ENCODE measurements around the gene NFIB.

NFIB gene

DNA sequence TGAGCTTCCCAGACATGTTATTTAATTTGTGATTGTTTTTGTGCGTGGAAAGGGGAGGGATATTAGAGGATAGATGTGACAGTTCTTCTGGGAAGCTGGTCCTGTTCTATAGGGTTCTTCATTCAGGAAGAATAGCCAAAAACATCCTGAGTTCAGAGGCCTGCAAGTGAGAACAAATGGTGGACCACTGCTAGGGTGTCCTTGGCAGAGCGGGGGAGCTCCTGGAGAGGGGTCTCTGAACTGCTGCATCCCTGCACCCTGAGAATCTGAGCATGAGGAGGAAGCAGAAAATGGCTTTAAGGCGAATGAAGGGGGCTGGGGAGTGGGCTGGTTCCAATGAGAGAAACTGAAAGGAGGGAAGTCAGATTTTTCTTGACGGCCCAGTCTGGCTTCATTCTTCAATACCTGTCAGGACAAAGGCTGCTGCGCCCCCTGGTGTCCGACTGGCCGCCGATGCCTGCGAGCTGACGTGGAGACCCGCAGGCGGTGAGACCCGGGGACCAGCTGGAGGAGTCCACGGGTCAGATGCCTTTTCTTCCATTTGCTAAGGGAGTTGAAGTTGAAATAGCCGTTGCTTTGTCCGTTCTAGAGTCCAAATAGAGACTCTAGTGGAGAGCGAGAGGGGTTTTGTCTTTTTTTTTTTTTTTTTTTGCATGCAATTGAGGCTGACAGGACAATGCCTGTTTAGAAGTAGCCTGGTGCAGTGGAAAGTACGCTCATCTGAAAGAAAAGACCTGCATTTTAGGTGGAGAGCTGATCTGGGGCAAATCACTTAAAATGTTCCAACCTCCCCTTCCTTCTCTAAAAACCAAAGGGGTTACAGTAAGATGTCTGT, 39.5 kb upstream of the NFIB start:
- peak; percentile 73 for DNase-seq (ENCODE audit: low read depth)
- in situ Hi-C loops (cut with HindIII; ENCODE audit: low sequenced_read_pairs) = loop anchor here (25.0 kb wide), 1 partner anchor 916 kb away; no protein-coding TSS in a partner anchor
- H3K4me3 ChIP-seq (ENCODE audit: low read depth, low read length) = no peak overlapping the region
- TF ChIP-seq, protein P1, sequence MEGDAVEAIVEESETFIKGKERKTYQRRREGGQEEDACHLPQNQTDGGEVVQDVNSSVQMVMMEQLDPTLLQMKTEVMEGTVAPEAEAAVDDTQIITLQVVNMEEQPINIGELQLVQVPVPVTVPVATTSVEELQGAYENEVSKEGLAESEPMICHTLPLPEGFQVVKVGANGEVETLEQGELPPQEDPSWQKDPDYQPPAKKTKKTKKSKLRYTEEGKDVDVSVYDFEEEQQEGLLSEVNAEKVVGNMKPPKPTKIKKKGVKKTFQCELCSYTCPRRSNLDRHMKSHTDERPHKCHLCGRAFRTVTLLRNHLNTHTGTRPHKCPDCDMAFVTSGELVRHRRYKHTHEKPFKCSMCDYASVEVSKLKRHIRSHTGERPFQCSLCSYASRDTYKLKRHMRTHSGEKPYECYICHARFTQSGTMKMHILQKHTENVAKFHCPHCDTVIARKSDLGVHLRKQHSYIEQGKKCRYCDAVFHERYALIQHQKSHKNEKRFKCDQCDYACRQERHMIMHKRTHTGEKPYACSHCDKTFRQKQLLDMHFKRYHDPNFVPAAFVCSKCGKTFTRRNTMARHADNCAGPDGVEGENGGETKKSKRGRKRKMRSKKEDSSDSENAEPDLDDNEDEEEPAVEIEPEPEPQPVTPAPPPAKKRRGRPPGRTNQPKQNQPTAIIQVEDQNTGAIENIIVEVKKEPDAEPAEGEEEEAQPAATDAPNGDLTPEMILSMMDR (IDR thresholded peaks at IDR 0.05; ENCODE audit: low read depth, low read length, missing control alignments) = peak; percentile 89

GRCh38 chr9:14352503-14352902, 38.6 kb upstream of the NFIB start:
- in situ Hi-C loops (cut with HindIII; ENCODE audit: low sequenced_read_pairs) = loop anchor here (25.0 kb wide), 1 partner anchor 915 kb away; no protein-coding TSS in a partner anchor
- no peak for DNase-seq (ENCODE audit: low read depth)
- no peak overlapping the region for H3K4me3 ChIP-seq (ENCODE audit: low read depth, low read length)
- TF ChIP-seq, protein P1 (IDR thresholded peaks at IDR 0.05; ENCODE audit: low read depth, low read length, missing control alignments) = no peak

DNA sequence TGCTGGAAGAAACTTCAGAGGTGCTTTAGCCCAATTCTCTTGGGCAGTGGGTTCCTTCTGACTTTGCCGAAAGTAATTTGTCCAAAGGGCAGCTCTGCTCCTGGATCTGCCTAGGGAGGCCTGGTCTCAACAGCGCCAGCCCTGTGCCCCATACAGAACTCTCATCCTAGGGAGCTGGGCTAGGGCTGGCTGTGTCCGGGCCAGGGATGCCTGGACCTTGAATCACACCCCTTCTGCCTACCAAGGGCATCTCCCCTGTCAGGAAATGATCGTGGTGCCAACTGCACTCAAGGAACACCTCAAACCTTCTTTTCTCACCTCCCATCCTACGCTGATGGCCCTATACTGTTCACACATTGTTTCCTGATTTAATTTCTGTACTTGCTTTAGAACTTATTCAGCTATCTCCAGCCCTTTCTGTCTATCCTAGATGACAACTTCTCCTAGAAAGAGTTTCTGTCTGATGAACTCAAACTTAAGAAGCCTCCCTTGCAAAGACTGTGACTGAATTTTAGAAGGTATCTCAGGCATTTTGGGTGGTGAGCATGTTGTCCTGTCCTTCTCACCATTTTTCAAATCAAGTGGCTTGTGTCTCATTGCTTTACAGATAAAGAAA, 37.4 kb upstream of the NFIB start:
- in situ Hi-C loops (cut with HindIII; ENCODE audit: low sequenced_read_pairs) = loop anchor here (25.0 kb wide), 1 partner anchor 914 kb away; no protein-coding TSS in a partner anchor
- TF ChIP-seq, protein P1 (IDR thresholded peaks at IDR 0.05; ENCODE audit: low read depth, low read length, missing control alignments) = no peak

GRCh38 chr9:14350754-14351153, 36.8 kb upstream of the NFIB start:
- TF ChIP-seq, protein P1 (IDR thresholded peaks at IDR 0.05; ENCODE audit: low read depth, low read length, missing control alignments) = no peak
- peak overlapping the region; percentile 35 for H3K4me3 ChIP-seq (ENCODE audit: low read depth, low read length)
- in situ Hi-C loops (cut with HindIII; ENCODE audit: low sequenced_read_pairs) = loop anchor here (25.0 kb wide), 1 partner anchor 913 kb away; no protein-coding TSS in a partner anchor
- no peak for DNase-seq (ENCODE audit: low read depth)

More for the DNA sequence above, 37.4 kb upstream of the NFIB start:
- H3K4me3 ChIP-seq (ENCODE audit: low read depth, low read length) = no peak overlapping the region
- no peak for DNase-seq (ENCODE audit: low read depth)

DNA sequence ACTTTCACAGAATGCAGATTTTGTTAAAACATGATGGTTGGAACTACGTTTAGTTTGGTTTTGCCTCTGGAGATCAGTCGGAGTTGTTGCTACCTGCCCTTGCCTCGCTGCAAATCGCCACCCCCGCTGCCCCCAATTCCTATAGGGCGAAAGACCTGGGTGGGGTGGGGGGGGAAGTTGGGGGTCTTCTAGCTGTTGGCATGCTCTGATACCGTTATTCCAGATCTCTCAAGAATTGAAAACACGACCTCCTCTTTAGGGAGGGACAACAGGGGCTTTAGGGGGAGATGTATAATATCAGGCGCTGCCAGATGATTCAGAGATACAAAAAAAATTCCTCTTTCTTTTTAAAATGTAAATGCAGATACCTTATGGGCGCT, 36.4 kb upstream of the NFIB start:
- H3K4me3 ChIP-seq (ENCODE audit: low read depth, low read length) = peak overlapping the region; percentile 35
- TF ChIP-seq, protein P1 (IDR thresholded peaks at IDR 0.05; ENCODE audit: low read depth, low read length, missing control alignments) = no peak
- no peak for DNase-seq (ENCODE audit: low read depth)
- in situ Hi-C loops (cut with HindIII; ENCODE audit: low sequenced_read_pairs) = loop anchor here (25.0 kb wide), 1 partner anchor 913 kb away; no protein-coding TSS in a partner anchor

DNA sequence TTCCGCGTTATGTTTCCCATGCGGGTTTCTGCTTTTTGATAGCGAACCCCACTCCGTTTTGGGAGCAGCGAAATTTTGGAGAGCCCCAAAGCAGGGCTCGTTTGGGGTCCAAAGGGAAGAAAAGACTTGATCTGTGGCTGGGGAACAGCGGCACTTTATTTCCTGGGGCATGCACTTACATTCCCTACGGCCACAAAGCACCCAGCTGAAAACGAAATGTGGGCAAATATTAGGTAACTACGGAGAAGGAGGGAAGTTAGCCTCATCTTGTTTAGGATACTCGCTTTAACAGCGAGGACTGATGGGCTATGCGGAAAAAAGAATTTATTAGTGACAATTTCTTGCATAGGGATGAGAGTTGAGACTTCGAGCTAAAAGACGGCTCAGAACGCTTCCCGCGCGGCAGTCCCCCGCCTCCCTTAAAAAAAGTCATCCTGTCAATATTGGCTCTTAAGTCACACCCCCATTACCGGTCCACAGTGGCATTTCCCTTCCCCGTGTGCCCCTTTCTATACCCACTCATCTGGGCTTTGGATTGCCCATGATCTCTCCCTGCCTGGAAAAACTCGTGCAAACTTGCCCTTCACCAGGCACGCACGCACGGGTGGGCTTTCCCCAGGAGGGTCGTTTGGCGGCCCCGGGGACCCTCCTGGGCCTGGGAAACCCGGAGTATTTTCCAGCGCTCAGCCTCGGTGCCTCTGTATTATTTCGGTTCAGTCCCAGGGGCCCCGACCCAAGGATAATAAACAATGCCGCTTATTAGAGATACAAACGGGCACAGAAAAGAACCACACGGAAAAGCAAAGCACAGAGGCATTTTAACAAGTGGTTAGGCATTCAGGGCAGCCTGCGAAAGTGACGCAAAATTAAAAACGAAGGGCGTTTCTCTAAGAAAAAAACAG, 35.8 kb upstream of the NFIB start:
- DNase-seq (ENCODE audit: low read depth) = no peak
- H3K4me3 ChIP-seq (ENCODE audit: low read depth, low read length) = peak overlapping the region; percentile 35
- TF ChIP-seq, protein P1 (IDR thresholded peaks at IDR 0.05; ENCODE audit: low read depth, low read length, missing control alignments) = no peak
- in situ Hi-C loops (cut with HindIII; ENCODE audit: low sequenced_read_pairs) = loop anchor here (25.0 kb wide), 1 partner anchor 912 kb away; no protein-coding TSS in a partner anchor

All from astrocyte of the cerebellum (primary cell).